Omental fat pad (tissue), 4 donors: ENCODE measurements around the gene PDZD2. TPM values are rescaled to one million over a fixed set of nuclear protein-coding genes. Genes with fewer than 3 reads are reported as not detected.

Source experiments
- ATAC-seq: fragments of 150-250 bp; one replicate; pipeline ENCODE4 v1.9.1; 2016; ENCODE audit warnings: mild to moderate bottlenecking, moderate library complexity; ENCODE audit not compliant: low FRiP score
- DNase-seq: peaks from one replicate; pipeline ENCODE4 v3.0.0-alpha.2; 2019; ENCODE audit warnings: low spot score
- total RNA-seq, 4 donors: library from RNA; depleted of rRNA; stranded (reverse); fragments of >200 nt; gene quantifications; one replicate each; pipeline ENCODE4 v1.1.0, GENCODE V29; 2016
- TF ChIP-seq, protein P1 (sequence below), 3 donors: fragments of 450-650 bp; IDR thresholded peaks; one replicate each; pipeline ENCODE4 v1.5.1; 2016 to 2017; ENCODE audit warnings: antibody characterized with exemption in 3 of 3, mild to moderate bottlenecking in 3 of 3, moderate library complexity in 2 of 3

The PDZD2 gene
- total RNA-seq, 4 donors from 2014 or later: 43.5 to 113 (median 55.7) TPM

DNA sequence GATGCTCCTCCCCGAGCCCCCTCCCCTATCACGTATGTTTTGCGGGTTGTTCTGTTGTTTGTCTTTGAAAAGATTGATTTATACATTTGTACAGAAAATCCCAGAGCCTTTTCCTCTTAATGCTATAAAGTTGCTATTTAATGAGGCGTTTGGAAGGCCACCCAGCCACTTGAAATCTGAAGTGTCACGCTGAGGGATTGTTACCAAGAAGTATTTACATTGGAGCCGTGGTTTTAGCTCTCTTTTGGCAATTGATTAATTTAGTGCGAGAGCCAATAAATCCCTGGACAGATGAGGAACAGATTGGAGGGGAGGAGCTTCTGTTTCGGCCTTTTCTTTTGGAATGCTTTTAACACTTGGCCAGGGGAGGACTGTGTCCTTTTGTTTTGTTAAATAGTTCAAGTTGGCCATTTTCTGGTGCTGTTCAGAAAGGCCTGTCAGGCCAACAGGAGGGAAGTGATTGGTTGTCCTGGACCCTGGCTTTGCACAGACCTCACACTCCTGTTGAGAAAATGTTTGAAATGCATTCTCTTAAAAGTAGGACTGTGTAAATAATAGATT lies 250.2 kb downstream of the PDZD2 start:
- TF ChIP-seq, protein P1, sequence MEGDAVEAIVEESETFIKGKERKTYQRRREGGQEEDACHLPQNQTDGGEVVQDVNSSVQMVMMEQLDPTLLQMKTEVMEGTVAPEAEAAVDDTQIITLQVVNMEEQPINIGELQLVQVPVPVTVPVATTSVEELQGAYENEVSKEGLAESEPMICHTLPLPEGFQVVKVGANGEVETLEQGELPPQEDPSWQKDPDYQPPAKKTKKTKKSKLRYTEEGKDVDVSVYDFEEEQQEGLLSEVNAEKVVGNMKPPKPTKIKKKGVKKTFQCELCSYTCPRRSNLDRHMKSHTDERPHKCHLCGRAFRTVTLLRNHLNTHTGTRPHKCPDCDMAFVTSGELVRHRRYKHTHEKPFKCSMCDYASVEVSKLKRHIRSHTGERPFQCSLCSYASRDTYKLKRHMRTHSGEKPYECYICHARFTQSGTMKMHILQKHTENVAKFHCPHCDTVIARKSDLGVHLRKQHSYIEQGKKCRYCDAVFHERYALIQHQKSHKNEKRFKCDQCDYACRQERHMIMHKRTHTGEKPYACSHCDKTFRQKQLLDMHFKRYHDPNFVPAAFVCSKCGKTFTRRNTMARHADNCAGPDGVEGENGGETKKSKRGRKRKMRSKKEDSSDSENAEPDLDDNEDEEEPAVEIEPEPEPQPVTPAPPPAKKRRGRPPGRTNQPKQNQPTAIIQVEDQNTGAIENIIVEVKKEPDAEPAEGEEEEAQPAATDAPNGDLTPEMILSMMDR (IDR thresholded peaks at IDR 0.05): no peak
- no peak for DNase-seq
- no peak for ATAC-seq

DNA sequence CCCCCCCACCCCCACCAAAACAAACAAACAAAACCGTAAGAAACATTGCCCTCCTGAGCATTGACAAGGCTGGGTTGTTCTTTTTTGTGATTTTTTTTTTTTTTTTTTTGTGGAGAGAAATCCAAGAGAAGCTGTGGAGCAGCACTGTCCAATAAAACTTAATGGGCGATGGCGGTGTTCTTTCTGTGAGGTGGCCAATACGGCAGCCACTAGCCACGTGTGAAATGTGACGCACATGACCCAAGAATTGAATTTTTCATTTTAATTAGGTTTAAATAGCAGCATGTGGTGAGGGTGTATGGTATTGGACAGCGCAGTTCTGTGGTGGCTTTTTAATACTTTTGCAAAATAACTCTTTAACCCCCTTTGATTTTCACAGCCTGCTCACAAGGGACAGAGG lies 251.1 kb downstream of the PDZD2 start:
- DNase-seq (no peak), ATAC-seq (no peak)
- TF ChIP-seq, protein P1 (IDR thresholded peaks at IDR 0.05): no peak

DNA sequence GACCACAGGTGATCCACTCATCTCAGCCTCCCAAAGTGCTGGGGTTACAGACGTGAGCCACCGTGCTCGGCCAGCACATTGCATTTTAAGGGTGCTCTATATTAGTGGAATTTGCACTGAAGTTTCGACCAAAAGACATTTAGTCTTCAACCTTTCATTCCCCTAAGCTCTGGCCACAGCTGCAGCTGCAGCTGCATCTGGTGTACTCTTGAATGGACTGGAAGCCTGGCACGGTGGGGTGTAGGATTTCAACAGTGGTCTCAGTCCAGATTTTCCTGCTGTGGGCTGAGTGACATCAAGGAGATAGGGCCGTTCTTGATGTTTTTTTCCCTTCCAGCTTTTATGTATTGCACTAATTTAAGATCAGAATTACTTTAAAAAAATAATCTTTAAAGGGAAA lies 255.2 kb downstream of the PDZD2 start:
- ATAC-seq (no peak), DNase-seq (no peak)
- TF ChIP-seq, protein P1 (IDR thresholded peaks at IDR 0.05): no peak

DNA sequence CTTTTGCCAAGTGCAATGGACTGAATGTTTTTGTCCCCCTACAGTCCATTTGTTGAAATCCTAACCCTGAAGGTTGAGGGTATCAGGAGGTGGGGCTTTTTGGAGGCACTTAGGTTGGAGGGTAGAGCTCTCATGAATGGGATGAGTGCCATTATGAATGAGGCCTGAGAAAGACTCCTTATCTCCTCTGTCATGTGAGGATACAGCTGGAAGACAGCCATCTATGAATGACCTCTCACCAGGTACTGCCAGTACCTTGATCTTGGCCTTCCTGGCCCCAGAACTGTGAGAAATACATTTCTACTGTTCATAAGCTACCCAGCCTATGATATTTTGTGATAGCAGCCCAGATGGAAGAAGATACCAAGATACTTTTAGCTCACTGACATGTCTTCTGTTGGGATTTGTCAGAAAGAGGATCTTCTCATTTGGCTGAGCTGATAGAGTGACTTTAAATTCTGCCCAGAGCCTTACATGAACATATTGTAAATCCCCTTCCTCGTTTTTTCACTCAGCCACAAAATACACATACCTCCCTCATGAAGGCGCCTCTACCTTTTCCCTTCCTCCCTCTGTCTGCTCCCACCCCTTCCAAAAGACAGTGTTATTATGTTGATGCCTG lies 256.4 kb downstream of the PDZD2 start:
- TF ChIP-seq, protein P1 (IDR thresholded peaks at IDR 0.05): no peak
- DNase-seq (no peak), ATAC-seq (no peak)

DNA sequence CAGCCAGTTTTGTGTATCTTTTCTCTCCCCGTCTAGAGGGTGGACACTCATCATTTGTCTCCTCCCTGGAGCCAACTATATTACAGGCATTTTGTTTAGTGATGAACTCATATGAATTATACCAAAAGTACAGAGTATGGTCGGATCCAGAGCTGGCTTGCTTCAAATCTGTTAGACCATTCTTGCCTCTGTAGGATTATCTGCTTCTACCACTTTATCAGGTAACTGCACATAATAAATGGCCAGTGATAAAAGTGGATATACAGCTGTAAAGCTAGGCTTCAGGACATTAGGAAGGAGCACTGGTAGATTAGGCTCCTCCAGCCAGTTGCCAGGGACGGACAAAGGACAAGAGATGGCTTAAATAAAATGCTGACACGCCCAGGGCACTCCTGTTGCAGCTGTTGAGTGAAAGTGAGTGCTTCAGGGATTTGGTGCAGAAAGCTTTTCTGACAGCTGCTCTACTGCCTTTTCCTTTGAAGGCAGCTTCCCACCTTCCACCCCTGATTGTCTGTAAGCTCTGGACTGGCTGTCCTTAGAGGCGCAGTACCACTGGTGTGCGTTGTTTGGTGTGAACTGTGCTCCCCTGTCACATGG lies 259.2 kb downstream of the PDZD2 start:
- DNase-seq (no peak), ATAC-seq (no peak)
- TF ChIP-seq, protein P1 (IDR thresholded peaks at IDR 0.05): no peak

DNA sequence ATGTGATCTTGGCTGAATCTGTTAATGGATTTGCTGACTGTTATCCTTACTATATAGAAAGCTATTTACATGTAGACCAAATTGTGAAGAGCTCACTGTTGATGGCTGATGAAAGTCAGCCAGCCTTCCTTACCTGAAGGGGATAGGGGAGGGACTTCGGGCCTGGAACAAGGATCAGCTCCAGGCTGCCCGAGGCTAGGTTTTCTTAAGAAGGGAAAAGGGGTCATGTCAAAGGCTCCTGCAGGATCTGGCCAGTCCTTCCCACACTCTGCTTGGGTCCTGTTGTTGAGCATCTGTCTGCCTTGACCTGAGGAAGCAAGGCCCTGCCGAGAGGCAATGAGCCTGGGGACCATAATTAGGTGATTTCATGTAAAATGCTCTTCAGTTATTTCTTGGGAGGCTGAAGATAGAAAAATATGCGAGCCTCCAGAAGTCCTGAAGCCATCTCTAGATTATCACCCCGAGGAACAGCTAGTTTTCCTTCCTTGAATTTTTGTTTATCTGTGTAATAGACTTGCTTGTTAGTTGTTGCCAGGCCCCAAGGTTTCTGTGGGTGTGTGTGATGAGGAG lies 261.4 kb downstream of the PDZD2 start:
- DNase-seq: no peak
- peak; percentile 48 for ATAC-seq
- TF ChIP-seq, protein P1 (IDR thresholded peaks at IDR 0.05): no peak
